NCI-H1105 treated with DMSO at 0.1 percent for 48 hours (cell line): ENCODE results near the gene COX19.
"Not testable (repeated sequence)": the region's sequence is repeated elsewhere in the genome, so short reads cannot be mapped to it uniquely, and the experiment has no call there.

Experiments used
- DNase-seq: peaks from one replicate; lab custom pipeline; 2025; lab: John Stamatoyannopoulos, UW

COX19 gene

GRCh38 chr7:960972-961371 lies 14.4 kb downstream of the COX19 start:
- DNase-seq, result not testable (repeated sequence)

GRCh38 chr7:960269-960871 lies 15.0 kb downstream of the COX19 start:
- DNase-seq, result no peak

GRCh38 chr7:959740-960139 lies 15.6 kb downstream of the COX19 start:
- DNase-seq, result not testable (repeated sequence)

- DNase-seq, result no peak
These were observed 16.1 kb downstream of the COX19 start for GRCh38 chr7:959271-959670.

- DNase-seq, result no peak
These were observed 16.8 kb downstream of the COX19 start for GRCh38 chr7:958221-959200.

GRCh38 chr7:957418-958220 lies 17.7 kb downstream of the COX19 start:
- no peak for DNase-seq

GRCh38 chr7:956031-956430 lies 19.3 kb downstream of the COX19 start:
- DNase-seq, result no peak

GRCh38 chr7:954330-955238 lies 20.8 kb downstream of the COX19 start, which contains the start of gene ADAP1:
Gene ADAP1 (minus strand): TSS chr7:954680. CDS start chr7:954477, 203 bp downstream.
- no peak for DNase-seq

GRCh38 chr7:953547-954327 lies 21.6 kb downstream of the COX19 start:
- DNase-seq, result no peak

- no peak for DNase-seq
These were observed 22.6 kb downstream of the COX19 start for GRCh38 chr7:952548-953441.

GRCh38 chr7:951881-952547 lies 23.3 kb downstream of the COX19 start:
- no peak for DNase-seq

GRCh38 chr7:949021-949934 lies 26.1 kb downstream of the COX19 start:
- DNase-seq, result no peak

- no peak for DNase-seq
These were observed 27.7 kb downstream of the COX19 start for GRCh38 chr7:947391-948210.

- no peak for DNase-seq
These were observed 28.9 kb downstream of the COX19 start for GRCh38 chr7:946256-946996.

GRCh38 chr7:945556-946255 lies 29.6 kb downstream of the COX19 start:
- no peak for DNase-seq

- no peak for DNase-seq
These were observed 30.2 kb downstream of the COX19 start for GRCh38 chr7:945147-945555.
